Nucleus accumbens (tissue), 56 donors: ENCODE measurements around the gene RAB9A.

ENCODE experiments used
- DNase-seq, 56 donors: peaks; one replicate each; lab custom pipeline; 2025; lab: John Stamatoyannopoulos, UW

RAB9A gene

GRCh38 chrX:13741695-13742094 lies 52.8 kb downstream of the RAB9A start:
- no peak for DNase-seq

- DNase-seq = no peak
Measured at GRCh38 chrX:13742397-13743176, 53.7 kb downstream of the RAB9A start.

GRCh38 chrX:13747836-13748235 lies 58.9 kb downstream of the RAB9A start:
- peak in 12 of 56 donors; percentile 4 to 57 (median 12) for DNase-seq

- DNase-seq = no peak
Measured at GRCh38 chrX:13748486-13748885, 59.6 kb downstream of the RAB9A start.

GRCh38 chrX:13750204-13750603 lies 61.3 kb downstream of the RAB9A start:
- DNase-seq = peak in 1 of 56 donors; percentile 12

GRCh38 chrX:13750812-13751211 lies 61.9 kb downstream of the RAB9A start:
- DNase-seq = no peak

- DNase-seq = no peak
Measured at GRCh38 chrX:13752141-13752540, 63.2 kb downstream of the RAB9A start.

GRCh38 chrX:13752646-13753045 lies 63.7 kb downstream of the RAB9A start:
- no peak for DNase-seq

GRCh38 chrX:13754765-13755164 lies 65.8 kb downstream of the RAB9A start:
- DNase-seq = no peak

- no peak for DNase-seq
Measured at GRCh38 chrX:13755254-13755653, 66.3 kb downstream of the RAB9A start.

GRCh38 chrX:13756381-13756780 lies 67.5 kb downstream of the RAB9A start:
- DNase-seq = no peak

GRCh38 chrX:13759152-13759718 lies 70.3 kb downstream of the RAB9A start:
- DNase-seq = no peak
